Osteocyte (in vitro differentiated cells): Measurements from ENCODE around the gene BLTP2. TPM values are rescaled to one million over a fixed set of nuclear protein-coding genes. Genes with fewer than 3 reads are reported as not detected.
"Not testable (repeated sequence)": the region's sequence is repeated elsewhere in the genome, so short reads cannot be mapped to it uniquely, and the experiment has no call there.

ENCODE experiments used
- DNase-seq: peaks from one replicate; pipeline ENCODE4 v3.0.0; 2021; ENCODE audit warnings: mixed read lengths; ENCODE audit not compliant: unreplicated experiment; ENCODE audit errors: extremely low spot score
- H3K27ac Mint-ChIP-seq: one replicate; pipeline ENCODE4 v1.8.0; 2021; ENCODE audit warnings: mild to moderate bottlenecking, mixed read lengths; ENCODE audit not compliant: unreplicated experiment
- H3K27me3 Mint-ChIP-seq: one replicate; pipeline ENCODE4 v1.8.0; 2021; ENCODE audit warnings: mixed read lengths; ENCODE audit not compliant: unreplicated experiment
- H3K36me3 Mint-ChIP-seq: one replicate; pipeline ENCODE4 v1.8.0; 2021; ENCODE audit warnings: mixed read lengths; ENCODE audit not compliant: unreplicated experiment
- H3K4me1 Mint-ChIP-seq: one replicate; pipeline ENCODE4 v1.8.0; 2021; ENCODE audit warnings: mixed read lengths; ENCODE audit not compliant: unreplicated experiment
- H3K4me3 Mint-ChIP-seq: one replicate; pipeline ENCODE4 v1.8.0; 2021; ENCODE audit warnings: mild to moderate bottlenecking, moderate library complexity, mixed read lengths; ENCODE audit not compliant: unreplicated experiment
- H3K9me3 Mint-ChIP-seq: one replicate; pipeline ENCODE4 v1.8.0; 2021; ENCODE audit warnings: mixed read lengths; ENCODE audit not compliant: unreplicated experiment
- total RNA-seq: library from RNA; stranded (reverse); gene quantifications from 2 replicates; pipeline ENCODE4 v1.2.1, GENCODE V29; 2021
- TF ChIP-seq, protein P1 (sequence below): fragments of 200-600 bp; sonication (generic); IDR thresholded peaks from 2 replicates; pipeline ENCODE4 v1.5.0; 2021; ENCODE audit warnings: antibody characterized with exemption, mild to moderate bottlenecking, moderate library complexity

BLTP2 gene
- total RNA-seq, 1 donor from 2014 or later, result 159 TPM

DNA sequence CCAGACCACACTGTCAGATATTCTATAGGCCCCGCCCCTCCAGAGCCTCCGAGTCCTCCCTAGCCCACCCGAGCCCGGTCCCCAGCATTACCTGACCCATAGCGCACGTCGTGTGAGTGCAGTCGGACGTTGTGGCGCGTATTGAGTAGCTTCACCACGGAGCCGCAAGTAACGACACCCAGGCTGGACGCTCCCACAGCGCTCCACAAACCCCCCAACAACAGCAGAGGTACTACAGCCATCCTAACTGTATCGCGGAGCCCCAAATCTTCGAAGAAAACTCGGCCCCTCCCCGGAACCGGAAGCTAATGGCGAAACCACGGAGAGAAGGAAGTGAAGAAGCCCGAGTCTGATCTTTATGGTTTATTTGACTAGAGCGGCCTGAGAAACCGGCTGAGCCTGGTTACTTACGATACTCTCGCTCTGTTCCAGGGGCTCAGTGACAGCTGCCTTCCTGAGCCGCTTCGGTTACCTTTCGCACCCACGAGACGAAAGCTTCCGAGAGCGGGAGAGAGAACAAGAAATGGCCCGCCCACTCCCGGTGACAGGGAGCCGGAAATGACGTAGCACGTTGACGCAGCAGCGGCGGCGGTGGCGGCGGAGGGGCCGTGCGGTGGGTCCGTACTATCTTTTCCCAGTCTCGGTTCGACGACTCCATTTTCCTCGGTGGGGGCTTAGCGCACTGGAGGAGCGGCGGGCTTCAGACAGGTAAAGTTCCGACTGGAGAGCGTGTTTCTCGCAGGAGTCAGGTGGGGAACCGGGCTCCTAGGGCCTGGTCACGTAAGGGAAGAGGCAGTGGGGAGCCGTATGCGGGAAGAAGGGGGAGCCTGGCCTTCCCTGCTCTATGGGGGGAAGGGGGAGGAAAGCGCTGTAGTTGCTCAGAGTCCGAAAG is 16.9 kb upstream of the BLTP2 start, which contains the start of the genes SDF2 and SUPT6H:
SDF2 (minus strand) TSS at position 272 of the 892 bp plus-strand sequence; CDS start at position 242, 30 bp downstream.
SUPT6H (plus strand) TSS at position 571 of the 892 bp plus-strand sequence. CDS start 11,197 bp downstream, outside the sequence.
- TF ChIP-seq, protein P1, sequence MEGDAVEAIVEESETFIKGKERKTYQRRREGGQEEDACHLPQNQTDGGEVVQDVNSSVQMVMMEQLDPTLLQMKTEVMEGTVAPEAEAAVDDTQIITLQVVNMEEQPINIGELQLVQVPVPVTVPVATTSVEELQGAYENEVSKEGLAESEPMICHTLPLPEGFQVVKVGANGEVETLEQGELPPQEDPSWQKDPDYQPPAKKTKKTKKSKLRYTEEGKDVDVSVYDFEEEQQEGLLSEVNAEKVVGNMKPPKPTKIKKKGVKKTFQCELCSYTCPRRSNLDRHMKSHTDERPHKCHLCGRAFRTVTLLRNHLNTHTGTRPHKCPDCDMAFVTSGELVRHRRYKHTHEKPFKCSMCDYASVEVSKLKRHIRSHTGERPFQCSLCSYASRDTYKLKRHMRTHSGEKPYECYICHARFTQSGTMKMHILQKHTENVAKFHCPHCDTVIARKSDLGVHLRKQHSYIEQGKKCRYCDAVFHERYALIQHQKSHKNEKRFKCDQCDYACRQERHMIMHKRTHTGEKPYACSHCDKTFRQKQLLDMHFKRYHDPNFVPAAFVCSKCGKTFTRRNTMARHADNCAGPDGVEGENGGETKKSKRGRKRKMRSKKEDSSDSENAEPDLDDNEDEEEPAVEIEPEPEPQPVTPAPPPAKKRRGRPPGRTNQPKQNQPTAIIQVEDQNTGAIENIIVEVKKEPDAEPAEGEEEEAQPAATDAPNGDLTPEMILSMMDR, result no peak
- no peaks in the 10 kb centered on the region for H3K27me3 Mint-ChIP-seq
- H3K4me1 Mint-ChIP-seq, result peaks cover 42% of the 10 kb centered on the region
- DNase-seq, result peak; percentile 95
- peak within 1 kb of the TSS; percentile 99 for H3K4me3 Mint-ChIP-seq
- H3K9me3 Mint-ChIP-seq, result no peaks in the 10 kb centered on the region
- H3K27ac Mint-ChIP-seq, result peak within 1 kb of the TSS; percentile 100
- H3K36me3 Mint-ChIP-seq, result peaks cover 15% of the 10 kb centered on the region

DNA sequence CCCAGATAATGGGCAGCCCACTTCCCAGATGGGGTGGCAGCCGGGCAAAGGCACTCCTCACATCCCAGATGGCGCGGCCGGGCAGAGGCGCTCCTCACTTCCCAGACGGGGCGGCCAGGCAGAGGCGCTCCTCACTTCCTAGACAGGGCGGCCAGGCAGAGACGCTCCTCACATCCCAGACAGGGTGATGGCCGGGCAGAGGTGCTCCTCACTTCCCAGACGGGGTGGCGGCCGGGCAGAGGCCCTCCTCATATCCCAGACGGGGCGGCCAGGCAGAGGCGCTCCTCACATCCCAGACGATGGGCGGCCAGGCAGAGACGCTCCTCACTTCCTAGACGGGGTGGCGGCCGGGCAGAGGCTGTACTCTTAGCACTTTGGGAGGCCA is 14.5 kb upstream of the BLTP2 start:
- H3K27me3 Mint-ChIP-seq, H3K4me3 Mint-ChIP-seq, H3K27ac Mint-ChIP-seq, H3K9me3 Mint-ChIP-seq, DNase-seq: not testable (repeated sequence)
- Mint-ChIP-seq H3K36me3 (peaks cover 11% of the 10 kb centered on the region), H3K4me1 (peaks cover 34% of the 10 kb centered on the region)

DNA sequence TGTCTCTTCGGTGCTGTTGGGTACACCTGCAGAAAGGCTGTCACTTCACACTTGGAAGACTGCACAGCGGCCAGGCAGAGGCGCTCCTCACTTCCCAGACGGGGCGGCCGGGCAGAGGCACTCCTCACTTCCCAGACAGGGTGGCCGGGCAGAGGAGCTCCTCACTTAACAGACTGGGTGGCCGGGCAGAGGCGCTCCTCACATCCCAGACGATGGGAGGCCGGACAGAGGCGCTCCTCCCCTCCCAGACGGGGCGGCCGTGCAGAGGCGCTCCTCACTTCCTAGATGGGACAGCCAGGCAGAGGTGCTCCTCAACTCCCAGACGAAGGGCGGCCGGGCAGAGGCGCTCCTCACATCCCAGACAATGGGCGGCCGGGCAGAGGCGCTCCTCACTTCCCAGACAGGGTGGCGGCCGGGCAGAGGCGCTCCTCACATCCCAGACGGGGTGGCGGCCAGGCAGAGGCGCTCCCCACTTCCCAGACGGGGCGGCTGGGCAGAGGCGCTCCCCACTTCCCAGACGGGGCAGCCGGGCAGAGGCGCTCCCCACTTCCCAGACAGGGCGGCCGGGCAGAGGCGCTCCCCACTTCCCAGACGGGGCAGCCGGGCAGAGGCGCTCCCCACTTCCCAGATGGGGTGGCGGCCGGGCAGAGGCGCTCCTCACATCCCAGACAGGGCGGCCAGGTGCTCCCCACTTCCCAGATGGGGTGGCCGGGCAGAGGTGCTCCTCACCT is 14.0 kb upstream of the BLTP2 start:
- DNase-seq, H3K9me3 Mint-ChIP-seq, H3K27me3 Mint-ChIP-seq, H3K27ac Mint-ChIP-seq, H3K4me3 Mint-ChIP-seq: not testable (repeated sequence)
- peaks cover 30% of the 10 kb centered on the region for H3K4me1 Mint-ChIP-seq
- peaks cover 12% of the 10 kb centered on the region for H3K36me3 Mint-ChIP-seq

DNA sequence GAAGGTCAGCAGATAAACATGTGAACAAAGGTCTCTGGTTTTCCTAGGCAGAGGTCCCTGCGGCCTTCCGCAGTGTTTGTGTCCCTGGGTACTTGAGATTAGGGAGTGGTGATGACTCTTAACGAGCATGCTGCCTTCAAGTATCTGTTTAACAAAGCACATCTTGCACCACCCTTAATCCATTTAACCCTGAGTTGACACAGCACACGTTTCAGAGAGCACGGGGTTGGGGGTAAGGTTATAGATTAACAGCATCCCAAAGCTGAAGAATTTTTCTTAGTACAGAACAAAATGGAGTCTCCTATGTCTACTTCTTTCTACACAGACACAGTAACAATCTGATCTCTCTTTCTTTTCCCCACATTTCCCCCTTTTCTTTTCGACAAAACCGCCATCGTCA is 13.4 kb upstream of the BLTP2 start:
- peaks cover 25% of the 10 kb centered on the region for H3K4me1 Mint-ChIP-seq
- not testable (repeated sequence) for H3K4me3 Mint-ChIP-seq, H3K27ac Mint-ChIP-seq, H3K36me3 Mint-ChIP-seq, H3K9me3 Mint-ChIP-seq, H3K27me3 Mint-ChIP-seq, DNase-seq

DNA sequence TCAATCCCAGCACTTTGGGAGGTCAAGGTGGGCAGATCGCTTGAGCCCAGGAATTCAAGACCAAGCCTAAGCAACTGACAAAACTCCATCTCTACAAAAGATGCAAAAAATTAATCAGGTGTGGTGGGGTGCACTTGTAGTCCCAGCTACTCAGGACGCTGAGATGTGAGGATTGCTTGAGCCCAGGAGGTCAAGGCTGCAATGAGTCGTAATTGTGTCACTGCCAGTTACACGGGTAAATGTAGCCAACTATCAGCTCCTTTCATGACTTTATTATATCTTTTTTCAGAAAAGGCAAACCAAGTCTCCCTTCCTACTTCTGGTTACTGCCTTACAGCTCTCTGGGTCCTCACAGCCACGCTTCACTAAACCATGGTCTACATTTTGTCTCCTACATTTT is 12.8 kb upstream of the BLTP2 start:
- no peak for DNase-seq
- no peaks in the 10 kb centered on the region for H3K9me3 Mint-ChIP-seq
- H3K4me3 Mint-ChIP-seq, result no peak overlapping the region
- H3K36me3 Mint-ChIP-seq, result peaks cover 9% of the 10 kb centered on the region
- no peak overlapping the region for H3K27ac Mint-ChIP-seq
- TF ChIP-seq, protein P1, result no peak
- H3K4me1 Mint-ChIP-seq, result peaks cover 19% of the 10 kb centered on the region
- H3K27me3 Mint-ChIP-seq, result no peaks in the 10 kb centered on the region

DNA sequence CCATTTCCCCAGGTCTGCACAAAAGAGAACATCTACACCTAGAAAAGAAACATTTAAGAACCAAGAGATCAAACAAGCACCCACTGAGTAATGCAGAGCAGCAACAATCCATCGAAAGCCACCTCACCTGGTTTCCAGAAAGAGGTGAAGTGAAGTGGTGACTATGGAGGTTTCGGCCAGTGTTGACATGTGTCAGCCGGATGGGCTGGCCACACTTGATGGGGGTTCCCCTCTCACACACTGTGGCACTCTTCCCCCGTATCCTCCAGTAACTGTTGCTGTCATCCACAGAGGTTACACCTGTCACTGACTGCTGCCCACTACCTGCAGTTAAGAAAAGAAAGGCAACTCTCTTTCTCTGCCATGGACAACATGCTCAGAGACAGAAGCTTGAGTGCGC is 10.2 kb upstream of the BLTP2 start:
- H3K36me3 Mint-ChIP-seq, result peaks cover 13% of the 10 kb centered on the region
- H3K27ac Mint-ChIP-seq, result no peak overlapping the region
- H3K4me3 Mint-ChIP-seq, result no peak overlapping the region
- DNase-seq, result no peak
- H3K4me1 Mint-ChIP-seq, result peaks cover 4% of the 10 kb centered on the region
- no peaks in the 10 kb centered on the region for H3K27me3 Mint-ChIP-seq
- no peaks in the 10 kb centered on the region for H3K9me3 Mint-ChIP-seq
- TF ChIP-seq, protein P1, result no peak
